Peyer's patch (tissue), 4 donors: Measurements from ENCODE around the gene HES1. TPM values are rescaled to one million over a fixed set of nuclear protein-coding genes. Genes with fewer than 3 reads are reported as not detected.

ENCODE experiments used
- DNase-seq, 3 donors: peaks; one replicate each; pipeline ENCODE4 v3.0.0-alpha.2; 2017 to 2019
- H3K27ac ChIP-seq, 4 donors: fragments of 200-600 bp; sonication (generic); one replicate each; pipeline ENCODE4 v1.5.1; 2016 to 2019
- H3K27me3 ChIP-seq, 2 donors: fragments of 200-600 bp; sonication (generic); one replicate each; pipeline ENCODE4 v1.5.1; 2019
- H3K36me3 ChIP-seq, 3 donors: fragments of 200-600 bp; sonication (generic); one replicate each; pipeline ENCODE4 v1.5.1; 2016 to 2019
- H3K4me1 ChIP-seq, 4 donors: fragments of 200-600 bp; sonication (generic); one replicate each; pipeline ENCODE4 v1.5.1; 2016 to 2019
- H3K4me3 ChIP-seq, 4 donors: fragments of 200-600 bp; sonication (generic); 1 replicate in 3 of 4; 2 replicates in 1 of 4; pipeline ENCODE4 v1.5.1; 2016 to 2019; ENCODE audit warnings: mild to moderate bottlenecking in 1 of 4
- H3K9me3 ChIP-seq, 4 donors: fragments of 200-600 bp; sonication (generic); one replicate each; pipeline ENCODE4 v1.5.1; 2016 to 2019; ENCODE audit warnings: mild to moderate bottlenecking in 1 of 4
- CTCF ChIP-seq, 6 experiments: fragments of 450-650 bp in 4 of 6; fragments of 200-600 bp in 2 of 6; sonication (generic) in 1 of 6; IDR thresholded peaks; one replicate each; pipeline ENCODE4 v1.5.1; 2017 to 2019; ENCODE audit warnings: antibody characterized with exemption in 6 of 6, mild to moderate bottlenecking in 3 of 6, moderate library complexity in 1 of 6
- POLR2A ChIP-seq, 2 donors: fragments of 450-650 bp; IDR thresholded peaks; one replicate each; pipeline ENCODE4 v1.5.1; 2017; ENCODE audit warnings: antibody characterized with exemption in 2 of 2, mild to moderate bottlenecking in 2 of 2, moderate library complexity in 2 of 2
- small RNA-seq, 2 donors: library from RNA; depleted of rRNA; stranded (forward); fragments of <200 nt; gene quantifications; one replicate each; pipeline ENCODE3, GENCODE V24; 2016
- total RNA-seq, 4 donors: library from RNA; depleted of rRNA; stranded (reverse); fragments of >200 nt; gene quantifications; one replicate each; pipeline ENCODE4 v1.1.0, GENCODE V29; 2016

The HES1 gene
- total RNA-seq, 4 donors from 2014 or later = 32.2 to 65.6 (median 49.4) TPM

- Histone ChIP-seq H3K4me3 (no peak overlapping the region), H3K36me3 (no peaks in the 10 kb centered on the region), H3K4me1 (no peaks in the 10 kb centered on the region), H3K27ac (no peak overlapping the region), H3K27me3 (no peaks in the 10 kb centered on the region), H3K9me3 (no peaks in the 10 kb centered on the region)
- no peak for DNase-seq
- TF ChIP-seq POLR2A (IDR thresholded peaks at IDR 0.05) (no peak), CTCF (IDR thresholded peaks at IDR 0.05) (no peak)
Measured at GRCh38 chr3:194184801-194185200, 48.9 kb downstream of the HES1 start.

GRCh38 chr3:194185221-194185620 lies 49.3 kb downstream of the HES1 start:
- no peak for TF ChIP-seq POLR2A (IDR thresholded peaks at IDR 0.05)
- no peak for TF ChIP-seq CTCF (IDR thresholded peaks at IDR 0.05)
- Histone ChIP-seq H3K36me3 (no peaks in the 10 kb centered on the region), H3K4me1 (no peaks in the 10 kb centered on the region), H3K27me3 (no peaks in the 10 kb centered on the region), H3K4me3 (no peak overlapping the region), H3K27ac (no peak overlapping the region), H3K9me3 (no peaks in the 10 kb centered on the region)
- DNase-seq = no peak

- H3K4me1 ChIP-seq = no peaks in the 10 kb centered on the region
- no peak overlapping the region for H3K27ac ChIP-seq
- no peaks in the 10 kb centered on the region for H3K27me3 ChIP-seq
- no peaks in the 10 kb centered on the region for H3K9me3 ChIP-seq
- DNase-seq = no peak
- TF ChIP-seq CTCF (IDR thresholded peaks at IDR 0.05) (no peak), POLR2A (IDR thresholded peaks at IDR 0.05) (no peak)
- H3K4me3 ChIP-seq = no peak overlapping the region
- no peaks in the 10 kb centered on the region for H3K36me3 ChIP-seq
Measured at GRCh38 chr3:194187233-194187944, 51.4 kb downstream of the HES1 start.

Small RNA genes lying within 50 kb of the gene (small RNA-seq; reads per million reads assigned to genes)
- gene RN7SL215P = 0 reads per million in 2 donors

Other genes with a start within 250 kb of the HES1 start
- gene CPN2, start 215.2 kb downstream of the HES1 start, total RNA-seq = not detected
- under 1 TPM in 1 of 4 donors, not detected in 3; 0.28 TPM for gene LRRC15, start 233.6 kb downstream of the HES1 start, total RNA-seq